Right lung (tissue), 5 donors: ENCODE measurements around the gene PDCD1. TPM values are rescaled to one million over a fixed set of nuclear protein-coding genes. Genes with fewer than 3 reads are reported as not detected.

Experiments
- DNase-seq, 2 donors: peaks; one replicate each; pipeline ENCODE4 v3.0.0-alpha.2; 2013
- polyA plus RNA-seq, 5 donors: library from polyadenylated mRNA; unstranded; fragments of 120-200 nt; gene quantifications; one replicate each; pipeline versions ENCODE4 v1.2.1 to v1.2.3, GENCODE V29; 2013; ENCODE audit warnings: inconsistent platforms in 1 of 5, low replicate concordance in 1 of 5; ENCODE audit not compliant: insufficient read length in 5 of 5, insufficient read depth in 1 of 5

The PDCD1 gene
- polyA plus RNA-seq, 5 donors = 0.17 to 0.46 (median 0.30) TPM

GRCh38 chr2:241852981-241853631, 5.6 kb downstream of the PDCD1 start:
- no peak for DNase-seq

DNA sequence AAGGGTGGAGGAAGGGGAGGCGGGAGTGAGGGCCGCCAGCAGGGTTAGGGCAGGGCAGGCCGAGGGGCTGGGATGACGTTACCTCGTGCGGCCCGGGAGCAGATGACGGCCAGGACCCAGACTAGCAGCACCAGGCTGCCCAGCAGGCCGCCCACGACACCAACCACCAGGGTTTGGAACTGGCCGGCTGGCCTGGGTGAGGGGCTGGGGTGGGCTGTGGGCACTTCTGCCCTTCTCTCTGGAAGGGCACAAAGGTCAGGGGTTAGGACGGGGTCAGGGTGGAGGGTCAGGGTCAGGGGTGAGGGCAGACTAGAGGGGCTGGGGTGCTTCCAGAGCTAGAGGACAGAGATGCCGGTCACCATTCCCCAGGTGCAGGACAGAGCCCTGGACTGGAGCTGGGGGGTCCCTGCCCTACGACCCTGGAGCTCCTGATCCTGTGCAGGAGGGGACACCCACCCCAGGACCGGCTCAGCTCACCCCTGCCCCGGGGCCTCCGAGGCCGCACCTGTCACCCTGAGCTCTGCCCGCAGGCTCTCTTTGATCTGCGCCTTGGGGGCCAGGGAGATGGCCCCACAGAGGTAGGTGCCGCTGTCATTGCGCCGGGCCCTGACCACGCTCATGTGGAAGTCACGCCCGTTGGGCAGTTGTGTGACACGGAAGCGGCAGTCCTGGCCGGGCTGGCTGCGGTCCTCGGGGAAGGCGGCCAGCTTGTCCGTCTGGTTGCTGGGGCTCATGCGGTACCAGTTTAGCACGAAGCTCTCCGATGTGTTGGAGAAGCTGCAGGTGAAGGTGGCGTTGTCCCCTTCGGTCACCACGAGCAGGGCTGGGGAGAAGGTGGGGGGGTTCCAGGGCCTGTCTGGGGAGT, 6.3 kb downstream of the PDCD1 start:
- DNase-seq = no peak

GRCh38 chr2:241851325-241852115, 7.2 kb downstream of the PDCD1 start:
- no peak for DNase-seq

DNA sequence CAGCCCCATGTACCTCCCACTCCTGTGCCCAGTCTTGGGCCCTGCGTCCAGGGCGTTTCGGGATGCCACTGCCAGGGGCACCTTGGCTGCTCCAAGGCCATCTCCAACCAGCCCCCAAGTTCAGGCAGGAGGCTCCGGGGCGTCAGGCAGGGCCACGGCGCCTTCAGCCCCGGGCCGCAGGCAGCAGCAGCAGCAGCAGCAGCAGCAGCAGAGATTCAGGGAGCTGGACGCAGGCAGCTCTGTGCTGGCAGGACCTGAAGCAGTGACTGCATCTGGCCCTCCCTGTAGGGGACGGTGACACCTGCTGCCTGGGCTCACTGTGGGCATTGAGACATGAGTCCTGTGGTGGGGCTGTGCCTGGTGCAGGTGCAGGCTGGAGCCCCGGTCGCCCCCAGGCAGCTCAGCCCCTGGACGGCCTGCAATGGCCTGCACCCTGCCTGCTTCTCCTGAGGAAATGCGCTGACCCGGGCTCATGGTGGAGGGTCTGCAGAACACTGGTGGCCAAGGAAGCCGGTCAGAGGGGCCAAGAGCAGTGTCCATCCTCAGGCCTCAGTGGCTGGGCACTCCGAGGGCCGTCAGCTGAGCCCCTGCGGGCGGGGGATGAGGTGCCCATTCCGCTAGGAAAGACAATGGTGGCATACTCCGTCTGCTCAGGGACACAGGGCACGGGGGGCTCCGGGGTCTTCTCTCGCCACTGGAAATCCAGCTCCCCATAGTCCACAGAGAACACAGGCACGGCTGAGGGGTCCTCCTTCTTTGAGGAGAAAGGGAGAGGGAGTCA, 8.0 kb downstream of the PDCD1 start:
- no peak for DNase-seq

- no peak for DNase-seq
Measured at GRCh38 chr2:241849616-241850543, 8.8 kb downstream of the PDCD1 start.

DNA sequence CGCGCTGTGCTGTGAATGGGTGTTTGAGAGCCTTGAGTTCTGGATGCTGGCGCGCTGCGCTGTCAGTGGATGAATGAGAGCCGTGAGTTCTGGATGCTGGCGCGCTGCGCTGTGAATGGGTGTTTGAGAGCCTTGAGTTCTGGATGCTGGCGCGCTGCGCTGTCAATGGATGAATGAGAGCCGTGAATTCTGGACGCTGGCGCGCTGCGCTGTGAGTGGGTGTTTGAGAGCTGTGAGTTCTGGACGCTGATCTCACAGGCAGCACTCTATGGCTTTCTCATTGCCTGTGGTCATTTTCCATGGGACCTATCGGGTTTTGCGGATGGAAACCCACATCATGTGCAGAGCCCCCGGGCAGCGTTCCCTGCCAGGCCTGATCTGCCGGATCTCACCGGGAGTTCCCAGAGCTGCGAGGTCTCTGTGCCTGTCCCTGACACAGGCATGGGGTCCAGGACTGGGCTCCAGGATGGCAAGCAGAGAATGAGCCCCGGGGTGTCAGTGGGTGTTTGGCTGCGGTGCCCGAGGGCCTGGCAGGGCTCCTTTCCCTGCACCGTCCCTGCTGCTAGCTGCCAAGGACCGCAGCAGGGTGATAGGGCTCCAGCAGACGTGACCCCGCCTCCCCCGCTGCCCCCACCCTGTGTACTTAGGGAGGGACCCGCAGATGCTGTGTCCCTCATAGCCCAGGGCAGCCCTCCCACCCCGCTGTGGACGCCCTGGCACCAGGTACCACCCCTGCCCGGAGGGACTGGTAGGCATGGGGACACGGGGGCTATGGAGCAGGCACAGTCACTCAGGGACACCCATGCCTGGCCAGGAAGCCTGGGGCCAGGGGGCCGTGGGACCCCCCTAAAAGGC, 9.7 kb downstream of the PDCD1 start:
- DNase-seq = no peak

- no peak for DNase-seq
Measured at GRCh38 chr2:241846406-241846805, 12.3 kb downstream of the PDCD1 start.

DNA sequence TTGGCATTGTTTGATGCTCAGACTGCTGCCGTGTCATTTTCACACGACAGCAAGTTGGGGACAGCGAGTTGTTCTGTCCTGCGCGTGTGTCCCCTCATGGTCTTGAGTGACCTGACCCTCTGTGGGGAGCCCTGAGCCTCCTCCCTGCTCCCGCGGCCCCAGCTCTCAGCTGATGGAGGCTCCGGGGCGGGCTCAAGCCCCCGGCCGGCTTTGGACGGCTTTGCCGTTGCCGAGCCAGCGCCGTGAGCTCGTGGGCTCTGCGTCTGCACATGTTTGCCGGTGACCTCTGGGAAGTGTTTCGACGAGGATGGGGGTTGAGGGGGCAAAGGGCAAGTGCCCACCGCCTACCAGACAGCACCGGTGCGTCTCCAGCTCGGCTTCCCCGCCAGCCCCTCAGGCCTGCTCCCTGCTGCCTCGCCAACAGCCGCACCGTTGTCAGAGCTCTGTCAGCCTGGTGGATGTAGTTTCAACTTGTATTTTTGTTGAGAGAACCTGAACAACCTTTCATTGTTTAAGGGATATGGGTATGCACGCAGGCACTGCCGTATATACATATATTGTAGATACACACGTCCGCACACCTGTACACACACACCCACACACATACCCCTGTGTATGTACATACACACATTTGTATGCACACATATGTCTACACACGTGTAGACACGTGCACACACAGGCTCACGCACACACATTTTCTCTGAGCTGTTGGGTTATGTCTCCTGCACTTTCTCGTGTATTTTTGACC, 13.7 kb downstream of the PDCD1 start:
- no peak for DNase-seq

GRCh38 chr2:241844066-241844728, 14.5 kb downstream of the PDCD1 start:
- DNase-seq = peak; percentile 67 to 75

- no peak for DNase-seq
Measured at GRCh38 chr2:241843321-241844065, 15.2 kb downstream of the PDCD1 start.

DNA sequence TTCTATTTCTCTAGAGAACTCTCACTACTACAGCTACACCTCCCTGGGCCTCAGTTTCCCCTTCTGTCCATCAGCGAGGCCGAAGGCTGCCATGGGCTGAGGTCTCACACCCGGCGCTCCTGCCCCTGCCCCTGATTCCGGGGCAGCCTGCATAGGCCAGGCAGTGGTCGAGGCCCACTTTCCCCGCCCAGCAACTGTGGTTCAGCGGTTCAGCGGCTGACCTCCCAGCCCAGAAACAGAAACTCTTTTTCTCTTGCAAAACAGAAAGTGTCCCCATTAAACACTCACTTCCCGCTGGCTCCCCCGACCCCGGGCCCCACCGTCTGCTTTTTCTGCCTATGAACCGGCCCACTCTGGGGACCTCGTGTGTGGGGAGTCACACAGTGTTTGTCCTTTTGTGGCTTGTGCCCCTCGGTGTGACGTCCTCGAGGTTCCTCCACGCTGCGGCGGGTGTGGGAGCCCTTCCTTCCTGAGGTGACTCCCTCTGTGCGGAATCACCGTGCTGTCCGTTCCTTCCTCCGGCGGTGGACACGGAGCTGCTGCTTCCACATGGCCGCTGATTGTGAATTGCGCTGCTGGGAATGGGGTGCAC, 16.0 kb downstream of the PDCD1 start:
- no peak for DNase-seq

DNA sequence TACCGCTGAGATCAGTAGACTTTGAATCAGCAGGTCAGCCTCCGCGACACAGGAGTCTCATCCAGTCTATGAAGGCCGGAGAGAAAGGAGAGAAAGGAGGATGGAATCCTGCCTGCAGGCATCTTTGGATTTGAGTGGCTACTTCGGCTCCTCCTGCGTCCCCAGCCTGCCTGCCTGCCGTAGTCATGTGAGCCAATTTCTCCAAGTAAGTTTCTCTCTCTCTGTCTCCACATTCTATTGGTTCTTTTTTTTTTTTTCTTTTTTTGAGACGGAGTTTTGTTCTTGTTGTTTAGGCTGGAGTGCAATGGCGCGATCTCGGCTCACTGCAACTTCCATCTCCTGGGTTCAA, 16.7 kb downstream of the PDCD1 start:
- DNase-seq = no peak

DNA sequence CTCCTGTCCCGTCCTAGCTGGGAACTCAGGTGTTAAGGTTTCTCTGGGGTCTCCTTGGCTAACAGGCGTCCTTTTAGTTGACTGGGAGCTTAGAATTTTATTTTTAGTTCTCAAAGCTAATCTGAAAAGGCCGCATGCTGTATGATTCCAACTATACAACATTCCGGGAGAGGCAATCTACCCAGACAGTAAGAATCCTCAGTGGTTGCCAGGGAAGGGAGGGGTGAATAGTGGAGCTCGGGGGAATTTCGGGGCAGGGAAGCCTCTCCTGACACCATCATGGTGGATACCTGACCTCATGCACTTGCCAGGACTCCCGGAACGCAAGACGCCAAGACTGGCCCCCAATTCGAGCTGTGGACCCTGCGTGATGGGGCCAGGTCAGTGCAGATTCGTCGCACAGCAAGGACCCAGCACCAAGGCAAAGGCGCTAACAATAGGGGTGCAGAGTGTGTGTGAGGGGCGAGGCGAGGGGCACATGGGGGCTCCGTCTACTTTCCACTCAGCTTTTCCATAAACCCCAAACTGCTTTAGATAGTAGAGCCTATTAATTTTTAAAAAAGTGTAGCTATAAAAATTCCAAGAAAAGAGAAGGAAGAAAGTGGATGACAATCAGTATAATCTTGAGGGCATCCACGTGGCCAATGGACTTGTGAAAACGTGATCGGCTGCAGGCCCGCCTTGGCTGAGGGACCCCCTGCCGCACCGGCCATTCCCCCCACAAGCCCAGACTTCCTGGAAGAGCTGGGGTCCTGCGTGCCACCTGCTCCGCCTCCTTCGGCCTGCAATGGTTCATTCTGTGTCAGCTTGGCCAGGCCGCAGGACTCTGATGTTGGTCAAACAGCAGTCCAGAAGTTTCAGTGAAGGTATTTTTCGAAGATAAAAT, 17.3 kb downstream of the PDCD1 start:
- DNase-seq = no peak

DNA sequence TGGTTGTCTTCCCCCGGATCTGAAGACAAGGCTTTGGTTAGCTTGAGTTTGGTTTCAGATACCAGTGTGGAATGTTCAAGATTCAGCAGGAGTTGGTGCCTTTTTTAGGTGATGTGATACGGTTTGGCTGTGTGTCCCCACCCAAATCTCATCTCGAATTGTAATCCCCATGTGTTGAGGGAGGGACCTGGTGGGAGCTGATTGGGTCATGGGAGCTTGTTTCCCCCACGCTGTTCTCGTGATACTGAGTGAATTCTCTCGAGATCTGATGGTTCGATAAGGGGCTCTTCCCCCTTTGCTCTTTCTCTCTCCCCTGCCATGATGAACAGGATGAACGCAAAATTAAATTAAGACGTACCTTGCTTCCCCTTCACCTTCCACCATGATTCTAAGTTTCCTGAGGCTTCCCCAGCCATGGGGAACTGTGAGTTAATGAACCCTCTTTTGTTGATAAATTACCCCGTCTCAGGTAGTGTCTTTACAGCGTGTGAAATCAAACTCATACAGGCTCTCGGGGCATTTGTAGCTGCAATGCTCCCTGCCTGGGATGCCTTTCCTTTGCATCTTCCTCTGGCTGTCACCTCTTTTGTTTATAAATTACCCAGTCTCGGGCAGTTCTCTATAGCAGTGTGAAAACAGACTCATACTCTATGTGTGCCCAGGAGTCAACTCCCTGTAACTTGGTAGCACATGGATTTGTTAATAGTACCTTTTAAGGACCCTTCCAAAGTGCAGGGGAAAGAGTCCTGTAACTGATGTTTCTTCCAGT, 21.3 kb downstream of the PDCD1 start:
- no peak for DNase-seq

DNA sequence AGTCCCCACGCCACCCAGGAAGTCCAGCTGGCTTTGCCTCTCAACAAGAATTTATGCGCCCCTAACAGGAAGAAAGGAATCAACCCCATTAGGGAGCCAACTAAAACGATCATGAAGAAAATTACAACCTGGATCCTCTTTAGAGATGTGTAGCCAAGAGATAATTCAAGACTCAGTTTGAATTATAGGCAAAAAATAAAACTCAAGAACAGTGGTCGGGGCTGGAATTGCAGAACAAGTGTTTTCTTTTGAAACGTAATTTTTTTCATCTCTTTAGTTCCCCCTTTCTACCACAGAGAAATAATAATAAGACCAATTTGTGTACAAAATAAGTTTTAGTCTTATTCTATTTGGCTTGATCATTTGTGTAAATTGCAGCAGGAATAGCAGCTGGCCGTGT, 22.4 kb downstream of the PDCD1 start:
- DNase-seq = no peak
